ENCODE data around the gene KHSRP. TPM values are rescaled to one million over a fixed set of nuclear protein-coding genes. Genes with fewer than 3 reads are reported as not detected.

KHSRP gene
- total RNA-seq, 1 donor: 86.5 TPM

- no peak for DNase-seq (ENCODE audit: low read depth)
- peak overlapping the region; percentile 83 for H3K4me3 ChIP-seq (ENCODE audit: low read depth, low read length)
- TF ChIP-seq CTCF (IDR thresholded peaks at IDR 0.05; ENCODE audit: insufficient read depth, low read length): no peak
Observed at GRCh38 chr19:6458695-6459261, 34.2 kb upstream of the KHSRP start.

GRCh38 chr19:6457958-6458694, 33.5 kb upstream of the KHSRP start:
- DNase-seq (ENCODE audit: low read depth): no peak
- TF ChIP-seq CTCF (IDR thresholded peaks at IDR 0.05; ENCODE audit: insufficient read depth, low read length): no peak
- peak overlapping the region; percentile 5 for H3K4me3 ChIP-seq (ENCODE audit: low read depth, low read length)

- DNase-seq (ENCODE audit: low read depth): no peak
- no peak overlapping the region for H3K4me3 ChIP-seq (ENCODE audit: low read depth, low read length)
- TF ChIP-seq CTCF (IDR thresholded peaks at IDR 0.05; ENCODE audit: insufficient read depth, low read length): no peak
Observed at GRCh38 chr19:6455924-6456323, 31.3 kb upstream of the KHSRP start.

GRCh38 chr19:6453951-6454565, 29.4 kb upstream of the KHSRP start:
- no peak overlapping the region for H3K4me3 ChIP-seq (ENCODE audit: low read depth, low read length)
- DNase-seq (ENCODE audit: low read depth): no peak
- TF ChIP-seq CTCF (IDR thresholded peaks at IDR 0.05; ENCODE audit: insufficient read depth, low read length): no peak

GRCh38 chr19:6452899-6453298, 28.3 kb upstream of the KHSRP start:
- no peak for DNase-seq (ENCODE audit: low read depth)
- no peak for TF ChIP-seq CTCF (IDR thresholded peaks at IDR 0.05; ENCODE audit: insufficient read depth, low read length)
- no peak overlapping the region for H3K4me3 ChIP-seq (ENCODE audit: low read depth, low read length)

GRCh38 chr19:6452223-6452614, 27.6 kb upstream of the KHSRP start:
- DNase-seq (ENCODE audit: low read depth): no peak
- no peak overlapping the region for H3K4me3 ChIP-seq (ENCODE audit: low read depth, low read length)
- TF ChIP-seq CTCF (IDR thresholded peaks at IDR 0.05; ENCODE audit: insufficient read depth, low read length): no peak

Data from fibroblast of the aortic adventitia (primary cell).